Embryonic facial prominence (tissue), 1 donor: Measurements from ENCODE around the gene SCG2.
A peak's percentile ranks its signal among the peaks of the same experiment; 100 is the strongest.

ENCODE experiments used
- DNase-seq: peaks from one replicate; pipeline ENCODE4 v3.0.0-alpha.2; 2016; ENCODE audit errors: extremely low spot score

The SCG2 gene, protein sequence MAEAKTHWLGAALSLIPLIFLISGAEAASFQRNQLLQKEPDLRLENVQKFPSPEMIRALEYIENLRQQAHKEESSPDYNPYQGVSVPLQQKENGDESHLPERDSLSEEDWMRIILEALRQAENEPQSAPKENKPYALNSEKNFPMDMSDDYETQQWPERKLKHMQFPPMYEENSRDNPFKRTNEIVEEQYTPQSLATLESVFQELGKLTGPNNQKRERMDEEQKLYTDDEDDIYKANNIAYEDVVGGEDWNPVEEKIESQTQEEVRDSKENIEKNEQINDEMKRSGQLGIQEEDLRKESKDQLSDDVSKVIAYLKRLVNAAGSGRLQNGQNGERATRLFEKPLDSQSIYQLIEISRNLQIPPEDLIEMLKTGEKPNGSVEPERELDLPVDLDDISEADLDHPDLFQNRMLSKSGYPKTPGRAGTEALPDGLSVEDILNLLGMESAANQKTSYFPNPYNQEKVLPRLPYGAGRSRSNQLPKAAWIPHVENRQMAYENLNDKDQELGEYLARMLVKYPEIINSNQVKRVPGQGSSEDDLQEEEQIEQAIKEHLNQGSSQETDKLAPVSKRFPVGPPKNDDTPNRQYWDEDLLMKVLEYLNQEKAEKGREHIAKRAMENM

DNA sequence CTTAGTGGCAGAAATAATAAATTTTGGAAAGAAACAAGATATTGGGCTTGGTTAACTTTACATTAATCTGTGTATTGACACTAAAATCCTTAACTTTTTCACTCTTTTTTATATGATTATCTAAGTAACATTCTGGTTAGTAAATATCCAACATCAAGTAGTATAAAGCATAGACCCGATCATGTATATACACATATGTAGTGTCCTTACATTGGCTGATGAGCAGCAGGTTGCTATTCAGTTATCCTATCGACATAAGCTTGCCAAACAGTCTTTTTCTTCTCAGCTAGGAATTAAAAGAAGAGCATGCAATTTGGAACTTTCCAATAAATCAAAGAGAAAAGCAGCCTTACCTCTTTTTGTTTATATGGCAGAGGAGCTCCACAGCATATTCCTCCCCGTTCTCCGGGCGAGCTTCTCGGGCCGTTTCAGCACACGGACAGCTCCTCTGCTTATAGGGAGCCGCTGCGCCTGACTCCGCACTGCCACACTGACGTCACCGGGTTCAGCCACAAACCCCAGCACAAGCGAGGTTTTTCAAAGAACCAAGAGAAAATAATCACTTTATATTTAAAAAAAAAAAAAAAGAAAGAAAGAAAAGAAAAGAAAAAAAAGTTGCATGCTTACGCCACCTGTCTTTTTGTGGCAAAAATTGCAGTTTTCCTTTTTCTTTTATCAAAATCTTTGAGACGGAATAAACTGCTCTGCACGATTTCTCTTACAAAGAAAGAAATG is at the start of gene SCG2:
Gene SCG2 (minus strand): TSS at position 430 of the 735 bp plus-strand sequence. CDS start 3,079 bp downstream, outside the sequence.
- DNase-seq, result peak; percentile 86

DNA sequence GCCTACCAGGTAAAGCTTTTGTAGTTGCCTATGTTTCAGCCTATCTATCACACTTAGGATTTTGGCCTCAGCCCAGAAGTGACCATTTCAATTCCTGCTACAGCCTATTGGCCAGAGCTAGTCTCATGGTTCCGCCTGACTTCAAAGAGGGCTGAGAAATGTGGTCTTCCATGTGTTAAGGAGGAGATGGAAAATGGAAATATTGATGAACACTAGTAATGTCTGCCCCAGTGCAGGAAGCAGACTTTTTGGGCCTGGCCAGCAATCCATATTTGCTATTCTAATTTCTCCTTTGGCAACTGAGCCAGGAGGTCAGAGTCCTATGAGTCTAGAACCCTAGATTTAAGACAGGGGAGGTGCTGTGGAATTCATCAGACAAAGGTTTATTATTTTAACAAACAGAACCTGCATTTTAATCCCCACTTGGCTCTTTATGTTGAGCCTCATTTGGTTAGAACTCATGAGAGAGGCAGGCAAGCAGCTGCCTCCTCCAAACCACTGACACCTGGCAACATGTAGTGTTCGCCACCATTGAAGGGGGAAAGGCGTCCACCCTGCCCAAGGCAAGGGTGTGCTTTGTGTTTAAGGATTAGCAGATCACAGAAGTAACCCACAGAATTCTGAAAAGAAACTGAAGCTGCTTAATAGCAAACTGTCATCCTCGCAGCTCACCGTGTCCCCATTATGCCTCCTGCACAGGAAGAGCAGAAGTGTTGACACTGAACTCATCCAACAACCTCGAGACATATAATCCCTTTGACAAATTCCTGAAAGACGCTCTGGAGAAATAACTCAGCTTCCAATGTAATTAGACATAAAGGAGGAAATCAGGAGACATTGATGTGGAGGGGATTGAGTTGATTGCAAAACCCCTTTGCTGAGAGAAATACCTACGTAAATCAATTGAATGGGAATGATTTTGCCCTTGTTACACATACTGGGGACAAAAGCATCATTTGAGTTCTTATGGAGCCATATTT is 47.7 kb upstream of the SCG2 start:
- no peak for DNase-seq

DNA sequence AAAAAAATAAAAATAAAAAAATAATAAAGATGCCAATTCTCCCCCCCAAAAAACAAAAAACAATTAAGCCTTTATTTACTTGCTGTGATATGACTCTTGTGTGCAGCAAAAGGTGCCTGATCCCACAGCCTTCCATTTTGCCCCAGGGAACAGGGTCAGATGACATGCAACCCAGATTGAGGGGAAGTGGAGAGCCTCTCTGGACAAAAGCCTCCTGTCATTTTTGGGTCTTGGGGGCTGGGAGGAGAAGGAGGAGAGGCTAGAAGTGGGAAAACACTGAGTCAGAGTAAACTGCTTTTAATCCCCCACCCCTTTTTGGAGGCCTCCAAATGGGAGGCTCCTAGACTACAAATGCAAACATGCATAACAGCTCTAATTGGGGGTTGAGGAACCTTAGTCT is 46.6 kb upstream of the SCG2 start:
- no peak for DNase-seq

DNA sequence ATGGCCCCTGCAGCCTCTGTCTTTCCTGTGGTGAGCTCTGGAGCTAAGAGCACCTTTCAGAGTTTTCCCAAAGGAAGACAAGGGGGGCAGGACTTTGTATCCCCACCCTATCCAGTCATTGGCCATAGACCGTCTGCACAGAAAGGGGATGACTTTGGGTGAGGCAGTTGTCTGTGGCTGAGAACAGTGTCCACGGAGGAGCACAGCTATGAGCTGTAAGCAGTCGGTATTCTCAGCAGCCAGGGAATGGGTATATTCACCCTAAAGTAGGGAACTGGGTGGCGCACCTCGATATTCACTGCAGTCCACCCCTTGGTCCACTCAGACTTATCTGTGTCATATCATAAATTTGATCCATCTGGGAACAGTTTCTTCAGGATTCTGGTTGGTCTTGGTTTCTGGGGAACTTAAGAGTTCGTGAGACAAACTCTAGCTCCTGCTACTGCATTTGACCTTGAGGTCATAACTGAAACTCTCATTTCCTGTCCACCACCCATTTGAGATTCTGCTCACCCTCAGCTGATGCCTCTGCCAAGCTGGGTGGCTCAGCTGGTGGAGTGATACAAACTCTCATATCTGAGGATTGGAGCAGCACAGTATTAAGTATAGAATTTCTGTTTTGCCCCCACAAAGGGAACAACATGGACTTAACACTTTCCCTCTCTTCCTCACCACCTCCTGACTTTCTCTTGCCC is 45.2 kb upstream of the SCG2 start:
- DNase-seq, result no peak

DNA sequence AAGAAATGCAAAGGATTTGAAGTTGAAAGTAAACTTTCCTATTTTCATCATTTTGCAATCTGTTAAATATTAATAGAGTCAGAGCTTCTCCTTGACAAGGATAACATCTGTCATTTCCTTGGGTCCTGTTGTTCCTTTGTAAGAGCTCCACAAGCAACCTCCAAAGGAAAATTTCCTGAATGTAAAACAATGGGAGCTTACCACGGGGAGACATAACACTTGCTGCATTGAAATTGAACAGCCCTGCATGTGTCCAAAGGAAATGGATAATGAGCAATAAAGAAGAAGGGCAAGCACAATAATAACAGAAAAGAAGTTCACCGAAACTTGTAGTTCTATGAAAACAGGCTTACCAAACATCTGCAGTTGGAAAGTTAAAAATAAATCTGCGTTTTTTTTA is 42.0 kb upstream of the SCG2 start:
- DNase-seq, result no peak

DNA sequence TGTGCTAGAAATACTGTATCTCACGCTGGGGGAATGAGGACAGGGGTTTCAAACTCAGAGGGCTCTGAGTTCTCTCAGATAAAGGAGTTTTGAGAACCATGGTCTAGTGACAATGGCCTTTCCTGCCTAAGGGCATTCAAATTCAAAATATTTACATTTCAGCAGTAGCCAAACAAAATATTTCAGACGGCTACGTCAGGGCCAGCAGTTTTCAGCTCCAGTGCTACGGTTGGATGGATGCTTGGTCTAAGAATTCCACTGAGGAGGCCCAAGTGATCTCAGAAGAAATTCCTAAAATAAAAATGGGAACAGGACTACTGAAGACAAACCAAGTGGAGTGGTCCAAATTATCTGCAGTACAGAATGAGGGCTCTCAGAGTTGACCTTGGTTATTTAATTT is 41.1 kb upstream of the SCG2 start:
- DNase-seq, result no peak

DNA sequence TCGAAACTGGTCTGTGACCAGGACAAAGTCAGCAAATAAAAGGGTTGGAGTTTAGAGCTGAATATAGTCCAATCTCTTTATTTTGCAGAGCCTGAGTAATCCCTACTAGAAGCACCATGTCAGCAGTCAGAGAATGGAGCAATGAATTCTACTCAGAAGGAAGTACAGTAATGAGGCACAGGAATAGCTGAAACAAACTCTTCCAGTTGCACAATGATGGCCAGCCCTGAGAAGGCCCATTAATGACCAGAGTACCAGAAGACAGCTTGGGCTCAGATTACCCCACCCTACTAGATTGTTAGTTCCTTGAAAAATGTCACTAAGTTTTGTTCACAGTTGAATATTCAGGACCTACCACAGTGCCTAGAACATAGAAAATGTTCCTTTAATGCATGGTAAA is 40.3 kb upstream of the SCG2 start:
- no peak for DNase-seq

DNA sequence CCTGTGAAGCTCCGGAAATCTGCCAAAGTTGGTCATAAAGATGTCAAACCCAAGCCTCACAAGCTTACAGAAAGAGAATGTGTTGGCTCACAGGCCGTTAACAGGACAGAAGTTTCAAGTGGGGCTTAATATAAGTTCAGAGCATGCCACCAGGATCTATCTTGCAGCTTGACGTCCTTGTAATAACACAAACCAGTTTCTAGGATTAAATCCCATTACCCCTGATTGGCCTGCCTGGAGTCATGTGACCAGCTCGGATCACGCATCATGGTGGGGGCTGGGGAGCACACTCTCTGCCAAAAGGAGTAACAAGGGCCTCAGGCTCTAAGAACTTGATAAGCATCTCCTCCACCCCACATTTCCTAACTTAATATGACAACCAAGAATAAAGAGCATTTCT is 38.9 kb upstream of the SCG2 start:
- DNase-seq, result peak; percentile 23

DNA sequence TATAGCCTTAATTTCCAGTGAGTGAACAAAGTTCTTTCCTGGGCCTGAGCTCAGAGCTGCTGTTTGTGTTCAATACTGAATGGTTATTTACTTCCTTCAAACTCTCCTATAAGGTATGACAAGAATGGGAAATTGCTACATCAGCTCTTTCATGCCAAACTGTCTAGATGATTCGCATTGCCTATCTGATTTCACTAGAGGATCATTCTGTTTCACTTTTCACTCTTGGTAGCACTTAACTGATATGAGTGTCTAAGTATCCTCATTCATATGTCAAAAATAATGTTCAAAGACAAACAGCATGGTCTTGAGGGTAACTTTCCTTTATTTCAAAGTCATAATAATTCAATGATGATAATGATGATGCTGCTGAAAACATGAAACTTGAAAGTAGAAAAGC is 32.9 kb upstream of the SCG2 start:
- no peak for DNase-seq

DNA sequence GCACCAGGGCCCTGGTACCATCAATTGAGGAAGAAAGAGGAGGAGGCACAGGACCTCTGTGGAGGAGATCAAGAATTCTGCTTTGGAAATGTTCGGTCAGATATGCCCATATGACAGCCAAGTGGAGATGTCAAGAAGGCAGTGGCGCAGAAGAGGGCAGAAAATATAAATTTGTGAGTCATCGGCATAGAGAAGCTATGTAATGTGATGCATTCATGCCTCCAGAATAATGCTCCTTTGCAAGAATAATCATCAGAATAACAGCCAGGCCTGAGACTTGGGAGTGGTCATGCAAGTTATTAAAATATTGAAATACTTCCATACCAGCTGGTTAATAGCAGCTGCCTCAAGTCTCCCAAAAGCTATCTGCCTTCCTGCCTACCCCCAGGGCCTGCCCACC is 32.1 kb upstream of the SCG2 start:
- no peak for DNase-seq

DNA sequence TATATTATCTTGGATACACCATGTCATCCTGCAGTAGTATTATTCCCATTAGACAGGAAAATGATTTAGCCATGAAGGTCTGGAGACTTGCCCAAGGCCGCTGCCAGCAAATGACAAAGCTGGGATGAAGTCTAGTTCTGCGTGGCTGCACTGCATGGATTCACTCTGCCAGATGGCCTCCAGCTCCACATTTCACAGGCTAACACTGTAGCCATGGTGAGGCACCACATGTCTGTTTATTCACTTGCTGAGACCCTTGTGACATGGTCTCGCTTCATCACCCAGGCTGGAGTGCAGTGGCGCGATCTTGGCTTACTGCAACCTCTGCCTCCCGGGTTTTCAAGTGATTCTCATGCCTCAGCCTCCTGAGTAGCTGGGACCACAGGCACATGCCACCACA is 31.5 kb upstream of the SCG2 start:
- DNase-seq, result no peak

DNA sequence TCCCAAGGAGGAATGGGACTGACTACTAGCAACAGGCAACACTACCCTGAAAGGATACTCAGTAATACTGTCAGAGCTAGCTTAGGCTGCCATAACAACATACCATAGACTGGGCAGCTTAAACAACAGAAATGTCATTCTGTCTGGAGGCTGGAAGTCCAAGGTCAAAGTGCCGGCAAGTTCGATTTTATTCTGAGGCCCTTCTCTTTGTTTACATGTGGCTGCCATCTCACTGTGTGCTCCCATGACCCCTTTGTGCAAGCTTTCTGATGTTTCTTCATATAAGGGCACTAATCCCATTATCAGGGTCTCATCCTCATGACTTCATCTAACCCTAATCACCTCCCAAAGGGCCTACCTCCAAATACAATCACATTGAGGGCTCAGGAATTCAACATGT is 30.7 kb upstream of the SCG2 start:
- DNase-seq, result no peak

DNA sequence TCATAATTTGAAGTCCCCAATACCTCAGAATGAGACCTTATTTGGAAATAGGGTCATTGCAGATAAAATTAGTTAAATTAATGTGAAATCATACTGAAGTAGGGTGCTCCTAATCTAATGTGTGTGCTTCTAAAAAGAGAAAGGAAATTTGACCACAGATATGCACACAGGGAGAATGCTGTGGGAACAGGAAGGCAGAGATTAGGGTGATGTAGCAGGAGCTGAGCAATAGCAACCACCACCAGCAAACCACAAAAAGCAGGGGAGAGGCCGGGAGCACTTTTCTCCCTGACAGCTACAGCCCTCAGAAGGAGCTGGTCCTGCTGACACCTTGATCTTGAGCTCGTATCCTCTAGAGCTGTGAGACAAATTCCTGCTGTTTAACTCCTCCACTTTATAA is 24.6 kb upstream of the SCG2 start:
- DNase-seq, result no peak

DNA sequence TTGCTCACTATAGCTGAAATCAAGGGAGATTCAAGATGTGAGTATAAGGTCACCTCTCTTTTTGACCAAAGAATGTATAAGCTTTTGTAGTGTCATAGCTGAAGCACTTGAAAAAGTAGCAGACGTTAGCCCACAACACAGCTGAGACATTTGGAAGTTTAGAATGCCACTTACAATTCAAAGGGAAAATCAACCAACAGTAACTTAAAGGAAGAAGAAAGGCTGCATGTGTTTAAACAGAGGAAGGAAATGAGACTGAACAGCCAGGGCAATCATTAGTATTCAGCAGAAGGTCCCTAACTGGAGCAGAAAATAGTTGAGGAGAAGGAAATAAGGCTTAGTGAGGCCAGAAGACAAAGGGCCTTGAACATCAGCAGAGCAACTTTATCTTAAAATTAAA is 23.5 kb upstream of the SCG2 start:
- no peak for DNase-seq

DNA sequence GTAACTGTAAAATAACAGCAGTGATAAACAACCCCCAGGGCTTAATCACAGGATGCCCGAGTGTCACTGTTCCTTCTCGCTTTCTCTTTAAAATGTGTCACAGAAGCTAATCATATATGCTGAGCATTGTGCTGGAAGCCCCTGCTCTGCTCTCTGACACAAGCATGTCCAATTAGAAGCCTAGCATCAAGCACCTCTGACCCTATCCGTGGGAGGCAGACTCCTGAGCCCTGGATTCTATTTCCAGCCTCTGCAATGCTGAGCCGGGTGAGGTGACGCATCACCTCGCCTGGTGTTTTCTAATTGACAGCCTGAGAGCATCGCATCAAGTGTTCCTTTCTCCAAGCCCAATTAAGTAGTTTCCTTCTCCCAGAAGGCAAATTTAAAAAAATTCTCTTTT is 19.7 kb upstream of the SCG2 start:
- no peak for DNase-seq

DNA sequence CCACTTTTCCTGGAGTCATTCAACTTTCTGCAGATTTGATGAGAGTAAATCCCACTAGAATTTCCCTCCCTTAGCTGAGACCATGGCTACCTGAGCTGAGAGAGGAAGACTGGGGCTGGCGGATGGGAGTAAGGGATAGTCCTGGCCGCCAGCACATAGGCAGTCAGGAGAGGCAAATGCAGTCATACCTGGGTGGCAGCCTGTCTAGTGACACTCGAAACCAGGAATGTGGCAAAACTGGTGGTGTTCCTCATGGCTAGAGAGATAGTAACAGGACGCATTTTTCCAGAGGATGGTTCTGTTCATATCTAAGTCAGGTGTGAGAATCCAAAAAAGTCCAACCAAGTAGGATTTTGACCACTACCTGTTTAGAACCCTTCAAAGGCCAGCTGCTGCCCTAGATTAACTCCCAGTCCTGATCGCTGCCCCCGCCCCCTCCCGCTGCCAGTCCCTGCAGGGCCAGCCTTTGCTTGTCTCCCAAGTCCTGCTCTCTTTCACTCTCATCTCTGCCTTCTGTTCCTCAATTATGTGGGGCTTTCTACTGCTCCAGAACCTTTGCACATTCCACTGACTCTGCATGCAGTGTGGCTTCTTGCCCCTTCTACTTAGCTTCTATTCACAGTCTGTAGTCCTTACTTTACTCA is 17.4 kb upstream of the SCG2 start:
- no peak for DNase-seq

DNA sequence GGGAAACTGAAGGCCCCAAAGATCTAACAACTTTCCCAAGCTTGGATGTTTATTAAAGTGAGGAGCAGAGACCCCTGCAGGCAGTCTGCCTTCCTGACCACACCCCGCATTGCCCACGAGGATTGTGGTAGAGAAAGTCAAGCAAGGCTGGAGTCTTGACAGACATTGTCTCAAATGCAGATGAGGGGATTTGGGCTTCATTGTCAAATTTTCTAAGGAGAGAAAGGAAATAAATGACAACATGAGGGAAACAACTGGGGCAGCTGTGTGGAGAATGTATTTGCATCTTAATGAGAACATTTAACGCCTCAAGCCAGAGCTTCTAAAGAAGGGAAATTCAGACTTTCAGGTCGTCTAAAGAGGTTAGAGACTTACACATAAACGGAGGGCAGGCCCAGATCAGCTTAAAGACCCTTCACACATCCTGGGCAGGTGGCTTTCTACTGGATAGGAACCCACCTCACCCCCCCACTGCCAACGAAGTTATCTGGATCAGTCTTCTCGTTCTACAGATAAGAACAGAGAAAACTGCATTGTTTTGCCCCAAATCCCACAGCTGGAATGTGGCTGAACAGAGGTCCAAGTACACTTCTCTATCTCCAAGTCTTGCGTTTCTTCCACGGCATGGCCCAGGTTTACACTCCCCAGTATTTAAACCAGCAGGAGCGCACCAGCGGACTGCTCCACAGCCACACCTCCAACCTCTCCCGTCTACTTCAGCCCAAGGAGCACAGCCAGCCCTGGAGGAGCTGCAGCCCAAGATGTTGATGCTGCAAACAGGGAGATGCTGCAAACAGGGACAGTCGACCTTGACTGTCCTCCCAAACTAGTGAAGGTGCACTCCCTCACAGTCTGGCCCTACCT is 16.2 kb upstream of the SCG2 start:
- DNase-seq, result no peak

DNA sequence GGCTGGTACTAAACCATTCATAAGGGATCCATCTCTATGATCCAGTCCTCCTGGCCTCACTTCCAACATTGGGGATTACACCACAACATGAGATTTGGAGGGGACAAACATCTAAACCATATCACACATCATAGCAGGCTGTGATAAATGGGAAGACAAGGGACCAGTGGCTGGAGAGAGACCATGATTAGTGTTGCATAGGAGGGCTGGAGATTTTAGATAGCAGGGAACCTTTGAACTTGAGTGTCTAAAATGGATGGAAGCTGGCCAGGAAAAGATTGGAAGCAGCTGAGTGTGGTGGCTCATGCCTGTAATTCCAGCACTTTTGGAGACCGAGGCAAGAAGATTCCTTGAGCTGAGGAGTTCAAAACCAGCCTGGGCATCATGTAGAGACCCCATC is 12.4 kb upstream of the SCG2 start:
- no peak for DNase-seq
